ENCODE measurements around the gene MGST1.
"Not testable (repeated sequence)": the region's sequence is repeated elsewhere in the genome, so short reads cannot be mapped to it uniquely, and the experiment has no call there.

Gene MGST1

DNA sequence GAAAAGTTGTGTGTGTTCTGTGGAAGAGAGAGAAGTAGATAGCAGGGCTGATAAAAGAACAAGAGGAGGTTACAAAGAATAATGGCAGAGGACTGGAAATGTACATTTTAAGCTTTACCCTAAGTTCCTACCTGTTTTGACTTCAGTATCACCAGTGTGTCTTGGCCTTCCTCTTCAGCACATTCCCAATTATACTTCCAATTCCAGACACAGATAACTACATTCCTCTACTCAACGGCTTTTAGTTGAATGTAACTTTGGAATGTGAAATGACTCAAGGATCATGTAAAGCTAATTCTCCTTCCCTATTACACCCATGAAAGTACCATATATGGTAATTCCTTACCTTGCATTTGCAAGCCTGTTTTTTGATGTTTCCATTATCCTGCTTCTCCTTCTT is 5.0 kb downstream of the MGST1 start:
- no peak for DNase-seq (ENCODE audit: low read depth)

DNA sequence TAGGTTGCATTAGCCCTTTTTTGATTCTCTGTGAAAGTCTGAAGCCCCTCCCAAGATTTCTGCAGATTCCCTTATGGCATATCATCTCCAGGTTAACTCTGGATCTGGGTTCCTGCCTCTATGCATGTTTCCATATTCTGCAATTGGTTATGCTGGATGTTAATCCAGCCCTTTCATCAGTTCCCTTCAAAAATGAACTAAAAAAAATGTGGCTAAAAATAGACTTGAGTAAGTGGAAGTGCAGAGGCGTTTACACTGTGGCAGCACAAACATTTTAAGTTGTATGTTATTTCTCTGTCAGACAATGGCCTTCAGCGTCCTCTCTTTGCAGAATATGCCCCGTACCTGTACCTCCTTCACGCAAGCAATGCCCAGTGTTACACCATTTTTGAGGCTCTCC is 11.4 kb downstream of the MGST1 start:
- no peak for DNase-seq (ENCODE audit: low read depth)

DNA sequence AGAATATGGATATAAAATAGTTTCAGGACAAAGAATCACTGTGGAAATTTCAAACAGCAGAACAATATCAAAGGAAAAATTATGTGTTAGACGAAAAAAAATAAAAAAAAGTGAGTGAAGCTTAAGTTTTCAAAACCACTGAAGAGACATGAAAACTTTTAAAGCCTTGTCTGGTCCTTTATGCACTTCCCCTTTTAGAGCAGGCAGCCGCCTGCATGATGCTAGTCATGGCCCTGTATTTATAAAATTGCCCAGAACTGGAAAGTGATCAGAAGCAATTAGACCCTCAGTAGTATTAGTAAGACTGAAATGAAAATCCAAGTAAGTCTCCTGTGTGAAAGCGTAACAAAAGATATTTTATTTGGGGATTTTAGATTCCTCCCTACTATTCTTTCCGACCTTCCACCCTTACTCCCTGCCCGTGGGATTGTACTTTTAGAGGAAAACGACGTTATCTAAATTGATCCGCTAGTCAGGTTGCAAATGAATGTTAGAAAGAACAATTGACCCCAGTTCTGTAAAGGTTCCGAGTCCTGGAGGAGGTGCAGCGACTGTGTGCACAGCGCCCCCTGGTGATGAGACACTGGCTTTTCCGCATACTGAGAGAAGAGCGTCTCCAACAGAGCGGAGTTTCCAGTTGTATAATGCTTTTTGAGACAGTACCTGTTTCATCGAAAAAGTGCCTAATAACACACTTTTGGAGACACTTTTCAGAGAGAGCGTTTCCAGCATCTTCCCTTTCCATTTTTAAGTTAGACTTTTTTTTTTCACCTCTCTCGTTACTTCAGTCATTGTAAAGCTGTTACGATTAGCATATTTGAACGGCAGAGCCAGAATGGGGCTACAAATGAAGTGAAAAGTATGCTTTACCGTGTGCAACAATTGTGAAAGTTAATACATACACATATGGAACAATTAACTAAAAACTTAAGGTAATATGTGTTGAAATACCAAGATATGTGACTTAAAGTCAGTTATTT is 12.4 kb downstream of the MGST1 start:
- no peak for DNase-seq (ENCODE audit: low read depth)

DNA sequence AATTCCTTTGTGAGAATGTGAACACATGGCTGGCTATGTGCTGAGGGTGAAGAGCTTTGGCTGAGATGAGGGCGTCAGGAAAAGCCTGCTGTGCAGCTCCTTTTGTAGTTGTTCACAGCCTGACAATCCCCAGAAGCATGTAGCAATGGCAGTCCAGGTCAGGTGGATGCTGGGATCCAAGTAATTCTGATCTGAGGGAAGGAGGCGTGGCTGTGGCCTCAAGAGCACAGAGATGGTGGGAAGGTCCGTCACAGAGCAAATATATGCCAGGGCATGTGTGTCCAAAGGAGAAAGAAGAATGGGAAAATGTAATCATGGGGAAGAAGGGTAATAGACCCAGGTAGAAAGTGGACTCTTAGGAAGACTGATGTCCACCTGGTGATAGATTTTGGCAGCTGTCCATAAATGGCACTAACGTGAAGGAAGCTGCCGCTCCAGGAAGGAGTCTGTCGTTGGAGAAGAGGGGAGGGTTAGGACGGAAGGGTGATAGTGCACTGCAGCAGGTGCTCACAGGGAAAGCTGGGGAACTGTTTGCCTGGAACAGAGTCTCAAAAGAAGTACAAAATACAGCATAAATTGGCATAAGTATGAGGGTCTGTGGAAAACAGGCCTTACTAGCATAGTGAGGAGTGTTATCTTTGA is 13.8 kb downstream of the MGST1 start:
- DNase-seq (ENCODE audit: low read depth) = no peak

DNA sequence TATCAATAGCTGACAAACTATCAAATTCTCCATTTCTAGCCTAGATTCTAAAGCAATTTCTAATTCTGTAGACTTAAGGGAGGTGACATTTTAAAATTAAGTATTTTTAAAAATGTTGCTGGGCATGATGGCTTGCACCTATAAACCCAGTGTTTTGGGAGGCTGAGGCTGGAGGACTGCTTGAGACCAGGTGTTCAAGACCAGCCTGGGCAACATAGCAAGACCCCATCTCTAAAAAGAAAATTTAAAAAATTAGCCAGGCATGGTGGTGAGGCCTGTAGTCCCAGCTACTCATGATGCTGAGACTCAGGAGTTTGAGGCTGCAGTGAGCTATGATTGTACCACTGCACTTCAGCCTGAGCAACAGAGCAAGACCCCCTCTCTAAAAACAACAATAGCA is 15.1 kb downstream of the MGST1 start:
- no peak for DNase-seq (ENCODE audit: low read depth)

DNA sequence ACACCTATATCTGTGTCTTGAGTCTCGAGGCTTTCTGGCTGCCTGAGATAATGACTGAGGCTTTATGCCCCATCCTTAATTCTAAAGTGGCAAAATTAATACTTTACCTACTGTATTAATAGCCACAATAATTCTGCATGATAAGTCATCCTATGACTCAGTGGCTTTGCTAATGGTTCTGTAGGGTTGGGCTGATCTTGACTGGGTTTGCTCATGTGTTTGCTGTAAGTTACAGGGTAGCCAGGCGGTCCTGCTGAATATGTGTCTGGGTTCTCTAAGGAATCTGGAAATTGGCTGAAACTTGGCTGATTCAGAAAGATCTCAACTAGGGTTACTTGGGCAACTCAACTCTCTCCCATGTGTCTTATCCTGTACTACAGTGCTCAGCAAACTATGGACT is 21.7 kb downstream of the MGST1 start:
- DNase-seq (ENCODE audit: low read depth) = no peak

DNA sequence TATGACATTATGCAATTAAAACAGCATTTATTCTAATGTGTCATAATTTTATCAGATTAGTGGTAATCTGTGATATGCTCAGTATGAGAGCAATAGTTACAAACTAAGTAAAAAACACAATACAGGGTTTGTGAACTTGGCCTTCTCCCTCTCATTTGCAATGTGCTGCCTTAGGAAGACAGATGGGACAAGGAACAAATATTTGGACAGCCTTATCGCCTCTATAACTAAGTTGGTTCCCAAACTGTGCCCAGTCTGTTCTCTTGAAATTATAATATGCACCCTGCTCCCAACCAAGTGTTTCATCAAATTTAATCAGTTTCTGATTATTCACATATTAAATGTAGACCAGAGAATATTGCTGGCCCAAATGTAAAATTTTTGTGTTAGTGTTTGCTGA is 22.7 kb downstream of the MGST1 start:
- DNase-seq (ENCODE audit: low read depth) = no peak

DNA sequence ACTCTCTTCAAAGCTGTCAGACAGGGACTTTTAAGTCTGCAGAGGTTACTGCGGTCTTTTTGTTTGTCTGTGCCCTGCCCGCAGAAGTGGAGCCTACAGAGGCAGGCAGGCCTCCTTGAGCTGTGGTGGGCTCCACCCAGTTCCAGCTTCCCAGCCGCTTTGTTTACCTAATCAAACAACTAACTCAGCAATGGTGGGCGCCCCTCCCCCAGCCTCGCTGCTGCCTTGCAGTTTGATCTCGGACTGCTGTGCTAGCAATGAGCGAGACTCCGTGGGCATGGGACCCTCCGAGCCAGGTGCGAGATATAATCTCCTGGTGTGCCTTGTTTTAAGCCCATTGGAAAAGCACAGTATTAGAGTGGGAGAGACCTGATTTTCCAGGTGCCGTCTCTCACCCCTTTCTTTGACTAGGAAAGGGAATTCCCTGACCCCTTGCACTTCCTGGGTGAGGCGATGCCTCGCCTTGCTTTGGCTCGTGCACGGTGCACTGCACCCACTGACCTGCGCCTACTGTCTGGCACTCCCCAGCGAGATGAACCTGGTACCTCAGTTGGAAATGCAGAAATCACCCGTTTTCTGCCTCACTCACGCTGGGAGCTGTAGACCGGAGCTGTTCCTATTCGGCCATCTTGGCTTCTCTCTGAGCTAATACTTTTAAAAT is 35.3 kb downstream of the MGST1 start:
- DNase-seq (ENCODE audit: low read depth) = not testable (repeated sequence)

DNA sequence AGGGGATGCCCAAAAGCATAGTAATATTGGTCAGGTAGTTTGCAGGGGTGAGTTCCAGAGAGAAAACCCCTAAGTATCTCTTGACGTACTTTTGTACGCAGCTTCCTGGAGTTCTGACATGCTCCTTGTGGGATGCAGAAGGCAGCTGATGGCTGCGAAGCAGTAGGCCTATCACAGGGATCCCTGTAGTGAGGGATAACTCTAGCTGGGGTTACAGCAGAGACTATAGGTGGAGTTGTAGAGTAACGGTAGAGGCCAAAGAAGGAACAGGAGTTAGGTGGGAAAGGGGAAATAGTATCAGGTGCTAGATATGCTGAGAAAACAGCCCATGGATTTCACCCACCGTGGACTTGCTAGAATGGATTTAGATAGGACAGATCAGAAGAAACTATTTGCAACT is 37.3 kb downstream of the MGST1 start:
- DNase-seq (ENCODE audit: low read depth) = no peak

DNA sequence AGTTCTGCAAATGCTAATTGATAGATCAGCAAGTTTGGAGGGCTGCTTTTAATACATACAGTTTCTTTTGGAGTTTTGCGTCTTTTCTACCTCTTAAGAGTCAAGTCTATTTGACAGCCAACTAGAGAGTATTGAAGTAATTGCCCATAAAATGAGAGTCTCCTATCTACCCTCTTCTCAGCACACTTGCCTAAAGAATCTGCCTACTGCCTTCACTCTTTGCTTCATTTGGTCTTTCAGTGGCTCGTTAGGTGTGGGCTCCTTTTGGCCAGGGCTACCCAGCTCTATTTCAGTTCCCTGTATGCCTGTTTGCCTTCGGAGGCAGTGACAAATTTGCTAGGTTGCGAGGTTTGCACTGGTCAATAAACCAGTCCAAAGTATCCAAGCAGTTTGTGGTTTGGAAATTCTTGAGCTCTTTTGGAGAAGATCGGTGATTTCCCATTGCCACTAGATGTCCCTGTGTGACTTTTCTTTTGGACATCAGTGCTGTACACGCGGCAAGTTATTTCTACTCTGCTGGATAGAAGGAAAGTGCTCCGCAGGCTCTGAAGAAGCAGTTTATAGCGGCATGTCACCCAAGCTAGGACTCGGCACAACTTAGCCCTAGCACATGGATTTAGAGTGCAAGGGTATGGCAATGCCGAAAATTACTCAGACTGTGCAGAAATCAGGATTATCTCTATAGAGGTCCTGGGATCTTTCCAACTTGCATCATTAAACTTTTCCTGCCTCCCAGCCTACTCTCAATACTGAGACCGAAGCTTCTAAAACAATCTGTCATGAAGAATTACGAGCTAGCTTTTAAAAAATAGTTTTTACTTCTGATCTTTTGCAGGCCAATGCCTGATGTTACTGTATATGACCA is 38.6 kb downstream of the MGST1 start:
- DNase-seq (ENCODE audit: low read depth) = no peak

DNA sequence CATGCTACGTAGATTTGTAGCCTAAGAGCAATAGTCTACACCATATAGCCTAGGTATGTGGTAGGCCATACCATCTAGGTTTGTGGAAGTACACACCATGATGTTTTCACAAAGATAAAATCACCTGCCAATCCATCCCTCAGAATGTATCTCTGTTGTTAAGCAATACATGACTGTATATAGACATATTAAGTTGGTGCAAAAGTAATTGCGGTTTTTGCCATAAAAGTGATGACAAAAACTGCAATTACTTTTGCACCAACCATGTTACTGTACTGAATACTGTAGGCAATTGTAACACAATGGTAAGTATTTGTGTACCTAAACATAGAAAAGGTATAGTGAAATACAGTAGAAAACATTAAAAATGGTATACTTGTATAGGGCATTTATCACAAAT is 40.5 kb downstream of the MGST1 start:
- no peak for DNase-seq (ENCODE audit: low read depth)

DNA sequence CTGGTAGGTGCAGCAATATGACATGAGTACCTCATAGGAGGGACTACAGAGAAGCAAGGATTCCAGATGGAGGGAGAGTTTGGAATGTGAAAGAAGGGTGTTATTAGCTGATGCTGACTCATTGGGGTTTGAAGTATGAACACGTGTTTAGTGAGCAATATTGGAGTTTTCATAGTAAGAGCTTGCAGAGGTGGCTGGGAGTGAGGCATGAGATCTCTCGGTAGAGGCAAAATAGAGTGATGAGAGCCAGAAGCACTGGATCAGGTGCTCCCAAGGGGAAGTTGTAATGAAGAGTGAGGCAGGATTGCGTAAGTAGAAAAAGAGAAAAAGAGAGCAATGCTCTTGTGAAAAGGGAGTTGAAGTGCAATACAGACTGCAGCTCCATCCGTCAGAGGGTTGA is 42.1 kb downstream of the MGST1 start:
- DNase-seq (ENCODE audit: low read depth) = no peak

DNA sequence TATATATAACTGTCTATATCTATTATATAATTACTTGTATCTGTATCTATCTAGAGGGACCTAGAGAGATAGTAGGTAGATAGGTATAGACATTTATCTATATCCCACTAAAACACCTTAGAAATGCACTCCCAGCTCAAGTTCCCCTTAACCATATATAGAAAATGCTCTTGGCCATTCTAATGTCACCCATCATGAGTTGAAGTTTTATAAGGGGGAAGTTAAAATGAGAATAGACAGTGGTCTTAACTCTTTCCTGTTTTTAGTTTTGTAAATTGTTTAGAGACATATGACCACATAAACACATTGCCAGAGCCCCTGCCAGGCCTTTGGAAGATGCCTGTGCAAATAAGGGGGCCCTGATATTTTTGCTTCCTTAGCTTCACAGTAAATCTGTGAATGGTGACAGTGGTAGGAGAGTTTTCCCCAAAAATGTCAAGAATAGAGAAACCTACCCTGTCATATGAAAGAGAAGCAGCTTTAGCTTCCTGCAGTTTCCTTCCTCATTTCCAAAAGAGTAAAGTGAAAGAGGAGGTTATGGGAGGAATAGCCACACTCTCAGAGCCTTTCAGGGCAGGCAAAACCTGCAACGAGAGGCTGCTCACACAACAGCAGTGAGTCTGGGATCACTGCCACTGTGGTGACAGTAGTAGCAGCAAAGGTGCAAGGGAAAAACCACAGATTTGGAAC is 45.5 kb downstream of the MGST1 start:
- DNase-seq (ENCODE audit: low read depth) = no peak

DNA sequence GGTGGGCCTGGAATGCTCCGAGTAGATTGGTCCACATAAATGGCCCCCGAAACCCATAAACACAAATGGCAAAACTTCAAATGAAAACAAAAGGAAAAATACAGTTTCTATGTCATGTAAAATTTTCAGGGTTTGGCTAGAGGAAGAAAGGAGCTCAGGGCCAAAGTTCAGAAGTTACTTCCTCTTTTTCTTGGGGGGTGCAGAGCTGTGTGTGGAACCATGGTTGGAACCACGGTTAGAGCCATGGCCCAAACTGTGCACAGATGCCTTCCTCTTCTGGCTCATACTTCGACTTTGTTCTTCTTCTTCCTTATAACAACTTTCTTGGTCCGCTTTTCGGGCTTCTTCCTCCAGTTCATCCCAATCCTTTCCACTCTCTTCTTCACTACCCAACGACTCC is 51.7 kb downstream of the MGST1 start:
- no peak for DNase-seq (ENCODE audit: low read depth)

DNA sequence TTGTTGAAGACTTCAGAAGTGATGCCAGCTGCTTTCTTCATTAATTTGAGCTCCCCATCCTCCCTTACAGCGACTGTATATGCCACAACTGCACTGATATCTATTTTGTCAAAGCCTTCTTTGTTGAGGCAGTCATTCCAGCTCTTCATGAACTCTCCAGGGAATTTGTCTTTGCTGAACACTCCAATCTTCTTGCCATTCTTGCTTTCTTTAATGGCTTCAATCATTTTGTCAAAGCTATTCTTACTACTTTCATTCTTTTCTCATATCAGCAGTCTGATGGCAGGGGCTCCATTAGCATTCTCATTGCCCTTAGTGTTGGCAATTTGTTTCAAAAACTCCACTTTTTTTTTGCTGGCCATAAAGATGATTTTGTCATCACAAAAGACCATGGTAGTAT is 54.4 kb downstream of the MGST1 start:
- DNase-seq (ENCODE audit: low read depth) = not testable (repeated sequence)

DNA sequence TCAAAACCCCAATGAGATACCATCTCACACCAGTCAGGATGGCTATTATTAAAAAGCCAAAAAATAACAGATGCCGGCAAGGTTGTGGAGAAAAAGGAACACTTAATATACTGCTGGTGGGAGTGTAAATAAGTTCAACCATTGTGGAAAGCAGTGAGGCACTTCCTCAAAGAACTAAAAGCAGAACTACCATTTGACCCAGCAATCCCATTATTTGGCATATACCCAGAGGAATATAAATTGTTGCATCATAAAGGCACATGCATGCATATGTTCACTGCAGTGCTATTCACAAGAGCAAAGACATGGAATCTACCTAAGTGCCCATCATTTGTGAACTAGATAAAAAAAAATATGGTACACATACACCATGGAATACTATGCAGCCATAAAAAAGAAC is 59.9 kb downstream of the MGST1 start:
- no peak for DNase-seq (ENCODE audit: low read depth)

Measured in stimulated activated CD8-positive, alpha-beta memory T cell treated with anti-CD3 and anti-CD28 coated beads, Interleukin-12 subunit alpha, Interleukin-12 subunit beta, amount 100 ng/mL, for 1 hour (primary cell).